GM19467 (cell line): Measurements from ENCODE around the gene TDG.
"Not testable (repeated sequence)": the region's sequence is repeated elsewhere in the genome, so short reads cannot be mapped to it uniquely, and the experiment has no call there.

Source experiments
- ATAC-seq: cut with Tn5 transposase; IDR thresholded peaks from one replicate; pipeline ENCODE4 v1.9.1; 2021; ENCODE audit warnings: mild to moderate bottlenecking, moderate library complexity; ENCODE audit not compliant: unreplicated experiment

Gene TDG

DNA sequence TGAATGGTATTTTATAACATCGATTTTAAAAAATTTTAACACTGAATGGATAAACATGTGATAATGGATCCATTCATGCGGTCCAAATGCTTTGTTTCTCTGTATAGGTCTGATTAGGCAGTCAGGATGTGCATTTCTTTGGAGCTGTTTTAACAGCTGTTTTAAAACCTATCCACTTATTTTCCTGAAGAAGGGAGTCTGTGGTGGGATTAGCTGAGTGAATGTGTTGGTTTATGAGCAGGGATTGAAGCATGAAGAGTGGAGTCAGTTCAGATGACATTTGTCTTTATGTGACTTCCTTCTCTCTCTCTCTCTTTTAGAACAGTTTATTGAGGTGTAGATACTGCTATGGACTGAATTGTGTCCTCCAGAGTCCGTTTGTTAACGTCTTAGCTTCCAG lies 46.7 kb downstream of the TDG start:
- ATAC-seq, result no peak

DNA sequence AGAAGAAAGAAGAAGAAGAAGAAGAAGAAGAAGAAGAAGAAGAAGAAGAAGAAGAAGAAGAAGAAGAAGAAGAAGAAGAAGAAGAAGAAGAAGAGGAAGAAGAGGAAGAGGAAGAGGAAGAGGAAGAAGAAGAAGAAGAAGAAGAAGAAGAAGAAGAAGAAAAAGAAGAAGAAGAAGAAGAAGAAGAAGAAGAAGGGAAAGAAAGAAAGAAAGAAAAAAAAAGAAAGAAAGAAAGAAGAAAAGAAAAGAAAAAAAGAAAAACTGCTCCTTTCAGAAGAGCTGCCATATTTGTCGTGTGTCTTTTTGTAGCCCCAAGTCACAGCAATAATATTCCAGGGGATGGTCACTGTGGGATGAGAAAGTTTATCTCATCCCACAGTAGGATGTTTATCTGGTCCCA lies 56.2 kb downstream of the TDG start:
- not testable (repeated sequence) for ATAC-seq

DNA sequence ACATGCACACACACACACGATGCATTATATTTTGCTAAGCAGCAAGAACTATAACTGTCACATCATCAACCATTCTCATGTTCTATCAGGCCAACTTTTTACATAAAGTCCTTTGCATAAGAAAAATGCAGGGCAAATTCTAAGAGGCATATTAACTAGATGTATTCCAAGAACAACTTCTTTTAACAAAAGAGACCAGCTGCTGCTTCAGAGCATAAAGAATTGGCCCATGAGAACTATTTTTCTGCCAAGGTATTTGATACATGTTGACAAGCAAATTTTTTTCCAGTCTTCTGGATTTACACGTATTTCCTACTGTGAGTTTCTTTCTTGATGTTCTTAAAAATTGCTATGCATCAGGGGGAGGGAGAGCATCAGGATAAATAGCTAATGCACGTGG lies 57.1 kb downstream of the TDG start:
- ATAC-seq, result no peak

DNA sequence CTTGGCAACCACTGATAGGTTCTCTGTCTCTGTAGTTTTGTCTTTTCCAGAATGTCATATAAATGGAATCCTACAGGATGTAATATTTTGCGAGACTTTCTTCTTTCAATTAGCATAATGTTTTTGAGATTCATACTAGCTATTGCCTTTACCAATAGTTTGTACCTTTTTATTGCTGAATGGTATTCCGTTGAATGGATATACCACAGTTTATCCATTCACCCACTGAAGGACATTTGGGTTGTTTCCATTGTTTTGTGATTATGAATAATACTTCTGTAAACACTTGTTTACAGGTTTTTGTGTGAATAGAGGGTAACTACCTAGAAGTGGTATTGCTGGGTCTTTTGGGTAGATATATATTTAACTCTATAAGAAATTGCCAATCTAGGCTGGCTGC lies 58.0 kb downstream of the TDG start:
- ATAC-seq, result no peak

DNA sequence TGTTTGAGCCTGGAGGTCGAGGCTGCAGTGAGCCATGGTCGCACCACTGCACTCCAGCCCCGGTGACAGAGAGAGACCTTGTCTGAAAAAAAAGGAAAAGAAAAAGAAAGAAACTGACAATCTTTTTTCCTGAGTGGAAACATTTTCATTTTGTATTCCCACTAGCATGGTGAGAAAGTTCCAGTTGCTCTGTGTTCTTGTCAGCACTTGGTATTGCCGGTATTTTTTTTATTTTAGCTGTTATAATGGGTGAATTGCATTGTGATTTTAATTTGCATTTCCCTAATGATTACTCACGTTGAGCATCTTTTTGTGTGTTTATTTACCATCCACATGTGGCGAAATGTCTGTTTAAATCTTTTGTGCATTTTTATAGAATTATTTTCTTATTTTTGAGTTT lies 58.7 kb downstream of the TDG start:
- no peak for ATAC-seq

DNA sequence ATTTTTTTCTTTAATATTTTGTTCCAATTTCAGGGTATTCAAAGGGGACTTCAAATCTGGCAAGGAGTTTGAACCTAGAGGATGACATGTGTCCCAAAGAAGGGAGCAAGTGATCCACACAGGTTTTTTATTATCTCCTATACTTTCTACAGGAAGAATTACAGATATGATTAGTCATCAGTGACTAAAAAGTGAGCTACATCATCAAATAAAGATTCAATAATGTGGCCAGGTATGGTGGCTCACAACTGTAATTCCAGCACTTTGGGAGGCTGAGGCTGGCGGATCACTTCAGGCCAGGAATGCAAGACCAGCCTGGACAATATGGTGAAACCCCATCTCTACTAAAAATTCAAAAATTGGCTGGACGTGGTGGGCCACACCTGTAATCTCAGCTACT lies 60.1 kb downstream of the TDG start:
- ATAC-seq, result no peak

DNA sequence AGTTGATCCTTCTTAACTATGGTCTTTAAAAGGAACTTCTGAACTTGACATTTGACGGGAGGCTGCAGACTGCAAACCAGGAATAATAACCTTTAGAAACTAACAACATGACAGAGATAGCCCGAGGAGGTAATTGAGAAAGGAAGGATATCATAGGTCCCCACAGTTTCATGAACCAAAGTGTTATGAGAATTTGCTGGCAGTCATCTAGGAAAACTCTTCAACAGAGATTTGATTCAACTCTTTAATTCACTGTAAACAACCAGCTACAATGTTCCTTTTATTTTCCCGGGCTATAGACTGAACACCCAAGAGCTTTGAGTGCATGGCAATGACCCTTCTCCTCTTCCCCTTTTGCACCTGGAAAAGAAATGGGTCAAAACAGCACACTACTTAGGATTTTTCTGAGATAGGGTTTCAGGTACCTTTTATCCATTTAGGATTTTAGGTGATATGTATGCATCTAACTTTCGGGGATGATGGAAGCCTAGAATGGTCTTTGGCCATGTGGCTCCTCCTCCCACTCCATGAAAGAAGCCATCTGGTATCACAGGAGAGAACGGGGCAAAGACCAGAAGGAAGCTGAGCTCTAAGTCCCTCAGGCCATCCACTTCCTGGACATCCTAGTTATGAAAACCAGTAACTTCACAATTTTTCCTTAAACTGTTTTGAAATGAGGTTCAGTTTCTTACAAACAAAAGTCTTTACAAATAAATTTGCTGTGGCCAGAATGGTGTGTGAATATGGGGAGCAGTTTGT lies 61.3 kb downstream of the TDG start:
- ATAC-seq, result no peak

DNA sequence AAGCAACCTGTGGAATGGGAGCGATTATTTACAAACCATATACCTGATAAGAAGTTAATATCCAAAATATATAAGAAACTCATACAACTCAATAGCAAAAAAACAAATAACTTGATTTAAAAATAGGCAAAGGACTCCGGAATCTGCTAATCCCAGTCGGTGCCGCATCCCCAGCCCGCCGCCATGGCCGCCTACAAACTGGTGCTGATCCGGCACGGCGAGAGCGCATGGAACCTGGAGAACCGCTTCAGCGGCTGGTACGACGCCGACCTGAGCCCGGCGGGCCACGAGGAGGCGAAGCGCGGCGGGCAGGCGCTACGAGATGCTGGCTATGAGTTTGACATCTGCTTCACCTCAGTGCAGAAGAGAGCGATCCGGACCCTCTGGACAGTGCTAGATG lies 64.9 kb downstream of the TDG start:
- ATAC-seq, result not testable (repeated sequence)

DNA sequence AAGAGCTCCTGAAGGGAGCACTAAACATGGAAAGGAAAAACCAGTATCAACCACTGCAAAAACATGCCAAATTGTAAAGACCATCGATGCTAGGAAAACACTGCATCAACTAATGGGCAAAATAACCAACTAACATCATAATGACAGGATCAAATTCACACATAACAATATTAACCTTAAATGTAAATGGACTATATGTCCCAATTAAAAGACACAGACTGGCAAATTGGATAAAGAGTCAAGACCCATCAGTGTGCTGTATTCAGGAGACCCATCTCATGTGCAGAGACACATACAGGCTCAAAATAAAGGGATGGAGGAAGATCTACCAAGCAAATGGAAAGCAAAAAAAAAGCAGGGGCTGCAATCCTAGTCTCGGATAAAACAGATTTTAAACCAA lies 70.5 kb downstream of the TDG start:
- not testable (repeated sequence) for ATAC-seq
